ENCODE measurements around the gene DIPK2A.

The DIPK2A gene, protein sequence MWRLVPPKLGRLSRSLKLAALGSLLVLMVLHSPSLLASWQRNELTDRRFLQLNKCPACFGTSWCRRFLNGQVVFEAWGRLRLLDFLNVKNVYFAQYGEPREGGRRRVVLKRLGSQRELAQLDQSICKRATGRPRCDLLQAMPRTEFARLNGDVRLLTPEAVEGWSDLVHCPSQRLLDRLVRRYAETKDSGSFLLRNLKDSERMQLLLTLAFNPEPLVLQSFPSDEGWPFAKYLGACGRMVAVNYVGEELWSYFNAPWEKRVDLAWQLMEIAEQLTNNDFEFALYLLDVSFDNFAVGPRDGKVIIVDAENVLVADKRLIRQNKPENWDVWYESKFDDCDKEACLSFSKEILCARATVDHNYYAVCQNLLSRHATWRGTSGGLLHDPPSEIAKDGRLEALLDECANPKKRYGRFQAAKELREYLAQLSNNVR

DNA sequence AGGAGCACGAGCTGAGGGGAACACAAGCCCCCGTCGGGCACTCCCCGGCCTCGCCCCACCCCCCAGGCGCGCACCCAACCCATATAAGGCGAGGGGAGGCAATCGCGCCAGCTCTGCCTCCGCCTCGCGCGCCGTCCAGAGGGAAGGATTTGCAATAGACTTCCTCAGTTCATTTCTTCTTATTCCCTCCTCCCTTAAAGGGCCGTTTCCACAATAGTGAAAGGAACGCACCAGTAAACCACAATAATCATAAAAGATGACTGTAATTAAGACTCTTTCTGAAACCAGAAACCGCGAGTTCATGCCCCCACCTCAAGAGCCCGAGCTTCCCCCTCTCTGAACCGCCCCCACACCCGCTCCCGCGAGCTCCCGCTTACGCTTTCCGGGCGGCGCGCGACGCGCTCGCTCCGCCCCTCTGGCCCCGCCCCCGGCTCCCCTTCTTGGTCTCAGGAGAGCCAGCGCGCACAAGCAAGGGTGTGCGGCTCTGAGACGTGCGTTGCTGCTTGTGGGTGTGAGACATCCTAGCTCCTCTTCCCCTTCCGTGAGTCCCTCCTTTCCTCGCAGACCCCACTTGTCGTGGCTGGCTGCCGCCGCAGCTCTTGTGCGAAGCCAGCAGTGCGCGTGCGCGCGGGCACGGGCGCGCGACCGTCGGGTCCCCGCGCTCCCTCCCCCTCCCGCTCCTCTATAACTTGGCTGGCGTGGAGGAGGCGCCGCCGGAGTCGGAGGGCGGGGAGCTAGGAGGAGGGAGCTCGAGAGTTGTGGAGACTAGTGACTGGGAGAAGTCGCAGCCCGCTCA lies at the start of gene DIPK2A:
Gene DIPK2A (plus strand): TSS at position 465 of the 796 bp plus-strand sequence. CDS start 510 bp downstream, outside the sequence.
- peak within 1 kb of the TSS; percentile 83 for H3K27ac ChIP-seq (ENCODE audit: low read length)
- no peaks in the 10 kb centered on the region for H3K27me3 ChIP-seq (ENCODE audit: control insufficient read depth, insufficient read depth, low read length)
- H3K9ac ChIP-seq (ENCODE audit: low read length), result peak within 1 kb of the TSS; percentile 86
- peaks cover 30% of the 10 kb centered on the region for H3K4me1 ChIP-seq (ENCODE audit: control insufficient read depth, low read depth, low read length)
- H3K9me3 ChIP-seq (ENCODE audit: control insufficient read depth, low read depth, low read length), result no peaks in the 10 kb centered on the region
- peak within 1 kb of the TSS; percentile 95 for H3K4me3 ChIP-seq (ENCODE audit: low read length)
- H3K36me3 ChIP-seq (ENCODE audit: control insufficient read depth, low read depth, low read length), result no peaks in the 10 kb centered on the region

DNA sequence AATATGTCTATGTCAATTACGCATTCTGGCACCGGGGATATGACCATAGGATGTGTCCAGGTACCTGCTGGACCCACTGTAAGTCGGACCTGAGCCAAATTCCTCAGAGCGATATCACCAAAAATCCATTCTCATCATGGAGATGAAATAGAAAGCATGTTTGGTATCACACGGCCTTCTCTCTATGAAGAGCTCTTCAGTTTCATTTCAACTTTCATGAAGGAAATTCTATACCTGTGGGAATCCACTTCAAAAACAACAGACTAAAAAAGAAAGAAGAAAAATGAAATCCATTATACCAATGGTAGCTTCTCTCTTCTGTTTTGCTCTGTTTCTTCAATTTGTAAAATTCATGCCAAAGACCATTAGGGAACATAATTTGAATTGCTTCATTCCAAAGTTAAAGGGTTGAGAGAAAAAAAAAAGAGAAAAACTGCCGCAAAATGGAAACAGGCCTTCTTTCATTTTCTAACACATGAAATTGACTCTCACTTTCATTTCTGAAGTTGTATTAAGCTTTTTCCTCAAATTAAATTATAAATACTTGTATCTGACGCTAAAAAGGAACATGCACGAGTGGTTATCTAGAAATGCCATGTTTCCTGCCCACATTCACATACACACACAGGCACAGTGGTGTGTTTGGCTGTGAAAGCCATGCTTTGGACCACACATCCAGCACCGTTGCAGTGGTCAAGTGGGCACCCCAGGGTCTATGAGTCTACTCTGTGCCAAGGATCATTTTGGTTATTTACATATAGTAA lies 46.9 kb upstream of the DIPK2A start:
- Histone ChIP-seq H3K27me3 (ENCODE audit: control insufficient read depth, insufficient read depth, low read length) (no peaks in the 10 kb centered on the region), H3K9me3 (ENCODE audit: control insufficient read depth, low read depth, low read length) (no peaks in the 10 kb centered on the region), H3K36me3 (ENCODE audit: control insufficient read depth, low read depth, low read length) (no peaks in the 10 kb centered on the region), H3K9ac (ENCODE audit: low read length) (no peak overlapping the region), H3K4me1 (ENCODE audit: control insufficient read depth, low read depth, low read length) (no peaks in the 10 kb centered on the region), H3K27ac (ENCODE audit: low read length) (no peak overlapping the region), H3K4me3 (ENCODE audit: low read length) (no peak overlapping the region)

DNA sequence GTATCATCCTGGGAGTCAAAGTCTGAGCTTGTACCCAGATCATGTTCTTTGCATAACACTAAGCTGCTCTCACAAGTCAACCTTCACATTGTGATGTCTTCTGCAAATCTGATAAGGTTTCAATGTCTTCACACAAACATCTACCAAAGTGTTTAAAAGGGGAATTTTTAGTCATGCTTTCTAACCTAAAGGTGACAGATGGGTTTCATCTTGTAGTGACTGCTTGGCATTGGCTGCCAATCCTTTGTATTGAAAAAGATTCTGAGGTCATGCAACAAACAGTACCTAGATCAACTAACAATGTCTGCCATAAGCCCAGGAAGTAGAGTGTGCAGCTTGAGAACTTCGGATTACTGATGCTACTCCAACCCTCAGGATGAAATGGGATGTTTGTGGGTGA lies 43.6 kb upstream of the DIPK2A start:
- no peaks in the 10 kb centered on the region for H3K36me3 ChIP-seq (ENCODE audit: control insufficient read depth, low read depth, low read length)
- H3K9me3 ChIP-seq (ENCODE audit: control insufficient read depth, low read depth, low read length), result no peaks in the 10 kb centered on the region
- H3K4me1 ChIP-seq (ENCODE audit: control insufficient read depth, low read depth, low read length), result no peaks in the 10 kb centered on the region
- no peak overlapping the region for H3K27ac ChIP-seq (ENCODE audit: low read length)
- H3K4me3 ChIP-seq (ENCODE audit: low read length), result no peak overlapping the region
- no peak overlapping the region for H3K9ac ChIP-seq (ENCODE audit: low read length)
- H3K27me3 ChIP-seq (ENCODE audit: control insufficient read depth, insufficient read depth, low read length), result no peaks in the 10 kb centered on the region

DNA sequence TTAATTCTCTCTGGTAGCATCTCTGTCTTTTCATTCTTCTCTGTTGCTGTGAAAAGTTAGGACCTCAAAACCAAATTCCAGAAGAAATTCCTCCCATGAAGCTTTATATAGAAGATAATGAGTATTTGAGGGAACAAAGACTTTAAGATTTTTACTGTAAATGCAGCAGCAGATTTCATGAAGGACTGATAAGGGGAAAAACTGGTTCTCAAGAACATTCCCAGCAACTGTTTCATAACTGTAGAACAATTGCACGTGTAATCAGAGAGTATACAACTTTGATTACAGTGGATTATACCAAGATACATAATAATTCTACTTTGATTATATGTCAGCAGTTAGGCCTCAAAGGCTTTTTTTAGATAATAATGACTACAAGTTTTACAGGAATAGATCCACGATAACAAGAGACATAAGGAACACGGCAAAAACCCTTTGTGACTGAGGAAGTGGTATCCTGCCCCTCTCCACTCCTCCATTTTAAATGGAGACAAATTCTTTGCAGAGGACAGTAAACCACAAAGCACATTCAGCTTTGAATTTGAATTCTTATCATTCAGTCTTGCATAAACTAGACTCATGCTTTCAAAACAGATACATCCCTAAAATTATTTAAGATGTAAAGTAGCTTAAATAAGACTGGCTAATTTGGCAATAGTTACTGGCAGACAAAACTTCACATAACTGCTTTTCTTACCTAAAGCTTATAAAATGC lies 42.9 kb upstream of the DIPK2A start:
- Histone ChIP-seq H3K9me3 (ENCODE audit: control insufficient read depth, low read depth, low read length) (no peaks in the 10 kb centered on the region), H3K9ac (ENCODE audit: low read length) (no peak overlapping the region), H3K27ac (ENCODE audit: low read length) (no peak overlapping the region), H3K36me3 (ENCODE audit: control insufficient read depth, low read depth, low read length) (no peaks in the 10 kb centered on the region), H3K27me3 (ENCODE audit: control insufficient read depth, insufficient read depth, low read length) (no peaks in the 10 kb centered on the region), H3K4me3 (ENCODE audit: low read length) (no peak overlapping the region), H3K4me1 (ENCODE audit: control insufficient read depth, low read depth, low read length) (no peaks in the 10 kb centered on the region)

DNA sequence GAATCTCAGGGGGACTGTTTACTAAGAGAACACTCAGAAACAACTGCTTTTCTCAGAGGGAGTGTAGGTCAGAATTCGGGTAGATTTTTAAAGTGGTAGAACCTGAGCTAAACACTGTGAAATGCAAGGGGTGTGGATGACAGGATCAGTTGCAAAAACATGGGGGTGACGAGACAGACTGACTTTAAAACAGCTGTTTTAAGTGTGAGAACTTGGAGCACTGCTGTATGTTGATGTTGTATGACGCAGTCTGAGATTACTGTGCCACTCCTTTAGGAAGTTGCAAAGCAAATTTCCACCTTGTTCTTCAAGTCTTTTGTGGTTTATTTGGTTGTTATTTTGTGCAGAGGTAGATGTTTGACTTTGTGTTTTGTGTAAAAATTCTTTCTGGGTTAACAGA lies 36.8 kb upstream of the DIPK2A start:
- Histone ChIP-seq H3K36me3 (ENCODE audit: control insufficient read depth, low read depth, low read length) (no peaks in the 10 kb centered on the region), H3K4me3 (ENCODE audit: low read length) (no peak overlapping the region), H3K27me3 (ENCODE audit: control insufficient read depth, insufficient read depth, low read length) (no peaks in the 10 kb centered on the region), H3K27ac (ENCODE audit: low read length) (no peak overlapping the region), H3K9me3 (ENCODE audit: control insufficient read depth, low read depth, low read length) (no peaks in the 10 kb centered on the region), H3K4me1 (ENCODE audit: control insufficient read depth, low read depth, low read length) (no peaks in the 10 kb centered on the region), H3K9ac (ENCODE audit: low read length) (no peak overlapping the region)

DNA sequence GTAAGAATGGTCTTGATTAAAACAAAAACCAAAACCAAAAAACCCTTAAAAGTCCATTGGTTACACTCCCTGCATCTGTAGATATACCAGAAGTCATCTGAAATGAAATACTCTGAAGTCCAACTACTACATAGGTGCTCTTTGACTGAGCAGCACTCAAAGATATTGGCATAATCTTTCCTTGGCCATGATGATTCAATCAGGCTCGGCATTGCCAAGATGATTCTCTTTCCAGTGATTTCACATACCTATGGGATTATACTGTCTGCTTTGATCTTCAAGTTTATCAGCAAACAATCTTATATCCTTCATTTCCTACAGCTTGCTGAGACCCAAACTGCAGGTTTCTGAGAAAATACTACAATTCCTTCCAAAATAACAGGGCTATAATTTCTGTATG lies 35.9 kb upstream of the DIPK2A start:
- Histone ChIP-seq H3K9ac (ENCODE audit: low read length) (no peak overlapping the region), H3K4me3 (ENCODE audit: low read length) (no peak overlapping the region), H3K27me3 (ENCODE audit: control insufficient read depth, insufficient read depth, low read length) (no peaks in the 10 kb centered on the region), H3K4me1 (ENCODE audit: control insufficient read depth, low read depth, low read length) (no peaks in the 10 kb centered on the region), H3K9me3 (ENCODE audit: control insufficient read depth, low read depth, low read length) (no peaks in the 10 kb centered on the region), H3K27ac (ENCODE audit: low read length) (no peak overlapping the region), H3K36me3 (ENCODE audit: control insufficient read depth, low read depth, low read length) (no peaks in the 10 kb centered on the region)

DNA sequence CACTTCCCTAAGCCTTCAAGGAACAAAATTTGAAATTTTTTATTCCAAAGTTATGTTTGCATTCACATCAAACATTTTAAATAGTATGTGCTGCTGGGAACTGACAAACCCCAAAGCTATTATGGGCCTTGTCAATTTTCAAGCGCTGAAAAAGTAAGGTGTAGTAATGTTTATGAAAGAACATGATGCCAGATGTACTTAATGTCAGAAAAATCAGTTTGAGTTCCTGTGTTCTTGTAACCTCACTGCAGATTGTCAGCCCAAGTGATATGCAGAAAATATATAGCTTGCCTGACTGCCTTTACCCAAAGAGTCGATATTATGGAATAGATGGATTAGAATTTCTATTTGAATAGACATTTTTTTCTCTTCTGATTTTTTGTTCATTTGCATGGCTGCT lies 20.8 kb upstream of the DIPK2A start:
- Histone ChIP-seq H3K9me3 (ENCODE audit: control insufficient read depth, low read depth, low read length) (no peaks in the 10 kb centered on the region), H3K4me1 (ENCODE audit: control insufficient read depth, low read depth, low read length) (no peaks in the 10 kb centered on the region), H3K4me3 (ENCODE audit: low read length) (no peak overlapping the region), H3K27me3 (ENCODE audit: control insufficient read depth, insufficient read depth, low read length) (no peaks in the 10 kb centered on the region), H3K9ac (ENCODE audit: low read length) (no peak overlapping the region), H3K27ac (ENCODE audit: low read length) (no peak overlapping the region), H3K36me3 (ENCODE audit: control insufficient read depth, low read depth, low read length) (no peaks in the 10 kb centered on the region)

DNA sequence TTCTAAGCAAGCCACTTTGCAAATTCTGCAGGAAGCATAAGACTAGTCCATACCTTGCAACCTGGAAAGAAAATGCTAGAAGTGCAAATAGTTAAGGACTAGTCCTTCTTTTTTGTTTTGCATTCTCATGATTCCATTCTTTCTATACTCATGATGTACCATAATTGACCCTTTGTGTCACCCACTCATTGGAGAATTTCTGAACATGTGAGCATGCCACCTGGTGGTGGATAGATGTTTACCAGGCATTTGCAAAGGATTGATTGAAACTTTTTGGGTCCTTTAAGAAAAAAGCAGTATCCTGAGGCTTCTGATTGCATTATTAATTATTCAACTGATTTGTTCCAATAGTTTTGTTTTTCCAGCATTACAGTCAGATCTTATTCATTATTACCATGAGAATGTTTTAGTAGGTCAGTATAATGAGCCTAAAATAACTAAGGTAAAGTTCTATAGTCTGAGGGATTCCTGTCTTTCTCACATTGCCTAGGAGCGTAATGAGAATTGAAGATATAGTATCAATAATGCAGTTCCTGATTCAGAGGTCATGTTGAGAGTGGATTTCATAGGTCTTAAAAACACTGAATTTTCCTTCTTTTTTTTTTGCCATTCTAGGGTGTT lies 20.2 kb upstream of the DIPK2A start:
- no peaks in the 10 kb centered on the region for H3K36me3 ChIP-seq (ENCODE audit: control insufficient read depth, low read depth, low read length)
- H3K27me3 ChIP-seq (ENCODE audit: control insufficient read depth, insufficient read depth, low read length), result no peaks in the 10 kb centered on the region
- H3K9ac ChIP-seq (ENCODE audit: low read length), result no peak overlapping the region
- H3K9me3 ChIP-seq (ENCODE audit: control insufficient read depth, low read depth, low read length), result no peaks in the 10 kb centered on the region
- H3K4me1 ChIP-seq (ENCODE audit: control insufficient read depth, low read depth, low read length), result no peaks in the 10 kb centered on the region
- no peak overlapping the region for H3K27ac ChIP-seq (ENCODE audit: low read length)
- H3K4me3 ChIP-seq (ENCODE audit: low read length), result no peak overlapping the region

DNA sequence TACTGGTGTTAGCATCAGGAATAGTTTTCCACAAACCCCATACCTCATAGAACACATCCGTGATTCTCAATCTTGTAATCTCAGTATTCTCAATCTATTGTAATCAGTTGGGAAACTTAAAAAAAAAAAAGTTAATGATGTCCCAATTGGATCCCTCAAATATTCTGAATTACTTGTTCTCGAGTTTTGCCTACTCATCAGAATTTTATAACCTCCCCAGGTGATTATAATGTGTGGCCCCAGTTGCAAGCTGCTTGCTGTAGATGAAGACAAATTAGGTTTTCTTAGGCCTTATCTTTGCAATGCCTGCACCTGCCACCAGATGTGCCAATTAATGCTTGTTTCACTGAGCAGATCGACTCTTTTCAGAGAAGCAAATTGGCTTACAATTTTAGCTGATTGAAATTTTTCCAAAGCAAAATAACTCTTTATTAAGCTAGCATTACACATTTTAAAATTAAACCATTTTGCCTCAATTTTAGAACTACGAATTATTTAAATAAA lies 19.0 kb upstream of the DIPK2A start:
- no peak overlapping the region for H3K9ac ChIP-seq (ENCODE audit: low read length)
- H3K4me1 ChIP-seq (ENCODE audit: control insufficient read depth, low read depth, low read length), result no peaks in the 10 kb centered on the region
- no peaks in the 10 kb centered on the region for H3K27me3 ChIP-seq (ENCODE audit: control insufficient read depth, insufficient read depth, low read length)
- no peaks in the 10 kb centered on the region for H3K36me3 ChIP-seq (ENCODE audit: control insufficient read depth, low read depth, low read length)
- H3K27ac ChIP-seq (ENCODE audit: low read length), result no peak overlapping the region
- H3K9me3 ChIP-seq (ENCODE audit: control insufficient read depth, low read depth, low read length), result no peaks in the 10 kb centered on the region
- H3K4me3 ChIP-seq (ENCODE audit: low read length), result no peak overlapping the region

DNA sequence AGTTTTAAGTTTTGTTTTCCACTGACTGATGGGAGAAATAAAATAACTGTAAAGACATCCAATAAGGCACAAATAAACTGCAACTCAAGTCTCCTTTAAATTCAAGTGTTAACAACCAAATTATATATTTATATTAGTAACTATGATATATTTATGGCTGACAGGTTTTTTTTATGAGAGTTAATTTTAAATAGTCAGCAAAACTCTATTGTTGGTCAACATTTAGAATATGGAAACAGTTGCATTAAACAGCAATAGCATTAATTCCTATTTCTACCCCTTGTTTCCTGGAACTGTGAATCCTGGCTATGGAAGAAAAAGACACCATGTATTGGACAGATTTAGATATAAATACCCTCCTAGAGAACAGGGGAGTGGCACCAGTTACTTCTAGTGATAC lies 16.5 kb upstream of the DIPK2A start:
- Histone ChIP-seq H3K9ac (ENCODE audit: low read length) (no peak overlapping the region), H3K27me3 (ENCODE audit: control insufficient read depth, insufficient read depth, low read length) (no peaks in the 10 kb centered on the region), H3K27ac (ENCODE audit: low read length) (no peak overlapping the region), H3K4me3 (ENCODE audit: low read length) (no peak overlapping the region), H3K36me3 (ENCODE audit: control insufficient read depth, low read depth, low read length) (no peaks in the 10 kb centered on the region), H3K4me1 (ENCODE audit: control insufficient read depth, low read depth, low read length) (no peaks in the 10 kb centered on the region), H3K9me3 (ENCODE audit: control insufficient read depth, low read depth, low read length) (no peaks in the 10 kb centered on the region)
